HG03139 (cell line): ENCODE results near the gene UQCRHL.
A peak's percentile ranks its signal among the peaks of the same experiment; 100 is the strongest.
"Not testable (repeated sequence)": the region's sequence is repeated elsewhere in the genome, so short reads cannot be mapped to it uniquely, and the experiment has no call there.

ENCODE experiments used
- ATAC-seq: cut with Tn5 transposase; IDR thresholded peaks from one replicate; pipeline ENCODE4 v1.9.1; 2021; ENCODE audit not compliant: unreplicated experiment

The UQCRHL gene

GRCh38 chr1:15807549-15807948 lies at the start of gene UQCRHL:
Gene UQCRHL (minus strand): TSS chr1:15807649. CDS start chr1:15807649, 0 bp downstream.
- not testable (repeated sequence) for ATAC-seq

- ATAC-seq: no peak
These were observed 49.4 kb upstream of the UQCRHL start for GRCh38 chr1:15856888-15857287.

- no peak for ATAC-seq
These were observed 45.4 kb upstream of the UQCRHL start for GRCh38 chr1:15852828-15853302.

- ATAC-seq: no peak
These were observed 44.8 kb upstream of the UQCRHL start for GRCh38 chr1:15852036-15852827.

GRCh38 chr1:15851210-15852035 lies 44.0 kb upstream of the UQCRHL start:
- no peak for ATAC-seq

GRCh38 chr1:15850471-15851001 lies 43.1 kb upstream of the UQCRHL start:
- no peak for ATAC-seq

- ATAC-seq: no peak
These were observed 42.4 kb upstream of the UQCRHL start for GRCh38 chr1:15849775-15850324.

GRCh38 chr1:15848929-15849774 lies 41.7 kb upstream of the UQCRHL start:
- no peak for ATAC-seq

GRCh38 chr1:15848143-15848928 lies 40.9 kb upstream of the UQCRHL start:
- peak; percentile 9 for ATAC-seq

GRCh38 chr1:15847893-15848142 lies 40.4 kb upstream of the UQCRHL start:
- no peak for ATAC-seq

GRCh38 chr1:15847100-15847892 lies 39.8 kb upstream of the UQCRHL start, which contains the start of gene SPEN:
Gene SPEN (plus strand): TSS chr1:15847707. CDS start chr1:15848068, 361 bp downstream.
- ATAC-seq: peak; percentile 59

GRCh38 chr1:15846056-15846455 lies 38.6 kb upstream of the UQCRHL start:
- ATAC-seq: not testable (repeated sequence)

GRCh38 chr1:15843826-15844572 lies 36.5 kb upstream of the UQCRHL start:
- ATAC-seq: no peak

- no peak for ATAC-seq
These were observed 31.3 kb upstream of the UQCRHL start for GRCh38 chr1:15838721-15839120.

- ATAC-seq: no peak
These were observed 30.5 kb upstream of the UQCRHL start for GRCh38 chr1:15837931-15838330.

- ATAC-seq: no peak
These were observed 29.6 kb upstream of the UQCRHL start for GRCh38 chr1:15836772-15837669.

- ATAC-seq: not testable (repeated sequence)
These were observed 29.0 kb upstream of the UQCRHL start for GRCh38 chr1:15836511-15836771.
